GM12873 (cell line): ENCODE data around the gene ZMYND10.
A peak's percentile ranks its signal among the peaks of the same experiment; 100 is the strongest.

ENCODE experiments used
- TF ChIP-seq, protein P1 (sequence below): IDR thresholded peaks from 2 replicates; pipeline ENCODE4 v1.5.1; 2012; ENCODE audit warnings: low read depth, mild to moderate bottlenecking, moderate library complexity, low read length, control low read depth; ENCODE audit not compliant: insufficient read depth; ENCODE audit errors: missing control alignments

The ZMYND10 gene

DNA sequence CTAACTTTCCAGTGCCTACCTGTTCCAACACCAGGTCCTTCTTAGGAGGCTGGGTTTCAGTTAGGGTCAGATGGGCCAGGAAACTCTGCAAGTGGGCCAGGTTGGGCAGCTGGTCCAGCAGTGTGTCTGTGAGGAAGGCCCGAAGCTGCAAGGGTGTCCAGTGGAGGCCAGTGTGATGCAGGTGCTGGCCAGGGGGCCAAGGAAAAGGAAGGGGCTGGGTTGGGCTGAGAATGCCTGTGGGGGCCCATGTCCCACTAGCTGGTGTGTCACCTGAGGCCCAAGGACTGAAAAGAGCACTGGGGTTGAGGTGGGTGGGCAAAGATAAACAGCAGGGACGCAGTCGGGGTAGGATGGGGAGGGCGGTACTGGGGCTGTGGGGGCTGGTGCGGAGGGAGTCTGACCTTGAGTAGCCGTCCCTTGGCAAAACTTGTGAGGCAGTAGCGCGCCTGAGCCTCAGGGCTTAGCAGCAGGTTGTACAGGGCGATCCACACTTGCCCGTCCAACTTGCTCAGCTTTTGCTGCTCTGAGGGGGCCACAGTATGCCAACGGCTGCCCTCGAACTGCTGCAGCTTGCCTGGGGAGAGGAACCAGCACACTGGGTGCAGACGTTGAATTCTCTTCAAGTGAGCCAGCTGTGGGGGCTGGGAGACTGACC is 3.4 kb downstream of the ZMYND10 start:
- TF ChIP-seq, protein P1, sequence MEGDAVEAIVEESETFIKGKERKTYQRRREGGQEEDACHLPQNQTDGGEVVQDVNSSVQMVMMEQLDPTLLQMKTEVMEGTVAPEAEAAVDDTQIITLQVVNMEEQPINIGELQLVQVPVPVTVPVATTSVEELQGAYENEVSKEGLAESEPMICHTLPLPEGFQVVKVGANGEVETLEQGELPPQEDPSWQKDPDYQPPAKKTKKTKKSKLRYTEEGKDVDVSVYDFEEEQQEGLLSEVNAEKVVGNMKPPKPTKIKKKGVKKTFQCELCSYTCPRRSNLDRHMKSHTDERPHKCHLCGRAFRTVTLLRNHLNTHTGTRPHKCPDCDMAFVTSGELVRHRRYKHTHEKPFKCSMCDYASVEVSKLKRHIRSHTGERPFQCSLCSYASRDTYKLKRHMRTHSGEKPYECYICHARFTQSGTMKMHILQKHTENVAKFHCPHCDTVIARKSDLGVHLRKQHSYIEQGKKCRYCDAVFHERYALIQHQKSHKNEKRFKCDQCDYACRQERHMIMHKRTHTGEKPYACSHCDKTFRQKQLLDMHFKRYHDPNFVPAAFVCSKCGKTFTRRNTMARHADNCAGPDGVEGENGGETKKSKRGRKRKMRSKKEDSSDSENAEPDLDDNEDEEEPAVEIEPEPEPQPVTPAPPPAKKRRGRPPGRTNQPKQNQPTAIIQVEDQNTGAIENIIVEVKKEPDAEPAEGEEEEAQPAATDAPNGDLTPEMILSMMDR, result no peak

- TF ChIP-seq, protein P1, result no peak
These were observed 4.0 kb downstream of the ZMYND10 start for GRCh38 chr3:50341537-50341936.

- TF ChIP-seq, protein P1, result no peak
These were observed 4.8 kb downstream of the ZMYND10 start, which contains the start of gene RASSF1 for GRCh38 chr3:50340448-50341329. TSS of gene RASSF1 (minus strand) at chr3:50340836. CDS start at chr3:50340805, 31 bp downstream.

DNA sequence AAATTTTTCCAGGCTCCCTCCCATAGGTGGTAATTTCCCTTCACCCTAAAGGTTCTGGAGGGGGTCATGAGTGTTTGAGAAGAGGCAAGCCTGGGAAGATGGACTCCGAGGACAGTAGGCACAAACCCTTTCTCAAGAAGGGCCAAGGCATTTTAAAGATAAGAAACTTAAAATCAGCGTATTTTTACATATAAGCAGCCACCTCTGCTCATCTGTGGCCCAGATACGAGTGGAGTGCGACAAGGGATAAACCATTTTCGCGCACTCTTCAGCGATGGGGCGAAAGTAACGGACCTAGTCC is 5.4 kb downstream of the ZMYND10 start:
- TF ChIP-seq, protein P1, result no peak

DNA sequence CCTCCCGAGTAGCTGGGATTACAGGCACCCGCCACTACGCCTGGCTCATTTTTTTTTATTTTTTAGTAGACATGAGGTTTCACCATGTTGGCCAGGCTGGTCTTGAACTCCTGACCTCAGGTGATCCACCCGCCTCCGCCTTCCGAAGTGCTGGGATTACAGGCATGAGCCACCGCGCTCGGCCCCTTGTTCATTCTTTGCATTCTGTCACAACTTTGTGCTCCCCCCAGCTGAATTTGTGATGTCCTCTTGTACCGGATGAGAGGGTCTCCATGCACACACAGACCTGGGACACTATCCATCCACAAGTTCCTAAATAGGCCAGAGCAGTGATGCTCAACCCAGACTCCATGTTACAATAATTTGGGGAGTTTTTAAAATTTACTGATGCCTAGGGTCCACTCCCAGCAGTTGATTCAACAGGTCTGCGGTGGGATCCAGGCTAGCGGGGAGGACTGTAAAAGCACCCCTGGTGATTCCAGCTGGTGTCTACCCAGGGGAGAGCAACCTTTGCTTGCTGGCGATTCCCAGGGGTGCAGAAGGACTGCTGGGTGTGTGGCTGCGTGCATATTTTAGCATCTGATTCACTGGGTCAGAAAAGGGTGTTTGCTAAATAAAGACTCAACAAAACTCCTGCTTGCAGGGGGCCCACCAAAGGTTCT is 5.9 kb downstream of the ZMYND10 start:
- TF ChIP-seq, protein P1, result no peak

GRCh38 chr3:50338965-50339364 is 6.6 kb downstream of the ZMYND10 start:
- TF ChIP-seq, protein P1, result peak; percentile 20
